Neural progenitor cell (in vitro differentiated cells): ENCODE measurements around the gene TSGA10IP. TPM values are rescaled to one million over a fixed set of nuclear protein-coding genes. Genes with fewer than 3 reads are reported as not detected.

Experiments
- DNase-seq: peaks from one replicate; pipeline ENCODE4 v3.0.0-alpha.2; 2016; ENCODE audit warnings: low spot score
- H2AFZ ChIP-seq: fragments of 200-600 bp; sonication (generic); replicated peaks from 2 replicates; pipeline ENCODE4 v1.6.1; 2016; ENCODE audit warnings: antibody characterized with exemption
- H3F3A ChIP-seq: fragments of 200-600 bp; sonication (generic); 2 replicates; pipeline ENCODE4 v1.6.1; 2016; ENCODE audit warnings: antibody characterized with exemption, low read depth
- H3K27ac ChIP-seq: fragments of 200-600 bp; sonication (generic); 2 replicates; pipeline ENCODE4 v1.5.1; 2016; ENCODE audit warnings: mild to moderate bottlenecking
- H3K27me3 ChIP-seq: fragments of 200-600 bp; sonication (generic); 2 replicates; pipeline ENCODE4 v1.6.1; 2016; ENCODE audit warnings: mild to moderate bottlenecking, moderate library complexity
- H3K36me3 ChIP-seq: fragments of 200-600 bp; sonication (generic); 2 replicates; pipeline ENCODE4 v1.5.1; 2016
- H3K4me1 ChIP-seq: fragments of 200-600 bp; sonication (generic); 2 replicates; pipeline ENCODE4 v1.6.1; 2016; ENCODE audit warnings: mixed run types
- H3K4me2 ChIP-seq: fragments of 200-600 bp; sonication (generic); 2 replicates; pipeline ENCODE4 v1.6.1; 2016
- H3K4me3 ChIP-seq: fragments of 200-600 bp; sonication (generic); 2 replicates; pipeline ENCODE4 v1.5.1; 2016
- H3K79me2 ChIP-seq: fragments of 200-600 bp; sonication (generic); 2 replicates; pipeline ENCODE4 v1.6.1; 2016; ENCODE audit warnings: low read depth
- H3K9ac ChIP-seq: fragments of 200-600 bp; sonication (generic); 2 replicates; pipeline ENCODE4 v1.6.1; 2016
- H3K9me3 ChIP-seq: fragments of 200-600 bp; sonication (generic); 2 replicates; pipeline ENCODE4 v1.5.1; 2016; ENCODE audit warnings: low read depth
- H4K20me1 ChIP-seq: fragments of 200-600 bp; sonication (generic); 2 replicates; pipeline ENCODE4 v1.6.1; 2016; ENCODE audit warnings: low read depth
- H3K27ac Mint-ChIP-seq: 3 replicates; pipeline ENCODE4 v1.8.0; 2021; ENCODE audit warnings: mixed read lengths
- H3K27me3 Mint-ChIP-seq: 2 replicates; pipeline ENCODE4 v1.8.0; 2022; ENCODE audit warnings: low read depth, mild to moderate bottlenecking, inconsistent platforms, moderate library complexity, mixed read lengths; ENCODE audit not compliant: insufficient read depth
- H3K36me3 Mint-ChIP-seq: 3 replicates; pipeline ENCODE4 v1.8.0; 2021; ENCODE audit warnings: mixed read lengths
- H3K4me1 Mint-ChIP-seq: 3 replicates; pipeline ENCODE4 v1.8.0; 2021; ENCODE audit warnings: mixed read lengths
- H3K4me3 Mint-ChIP-seq: 3 replicates; pipeline ENCODE4 v1.8.0; 2021; ENCODE audit warnings: mild to moderate bottlenecking, moderate library complexity, mixed read lengths
- H3K9me3 Mint-ChIP-seq: 3 replicates; pipeline ENCODE4 v1.8.0; 2020; ENCODE audit warnings: mixed read lengths
- EZH2 ChIP-seq: fragments of 200-600 bp; sonication (generic); IDR thresholded peaks from 2 replicates; pipeline ENCODE4 v1.6.1; 2017; ENCODE audit warnings: antibody characterized with exemption, mild to moderate bottlenecking, moderate library complexity
- EZH2phosphoT487 ChIP-seq: fragments of 200-600 bp; sonication (generic); IDR thresholded peaks from 2 replicates; pipeline ENCODE4 v1.6.1; 2017; ENCODE audit warnings: antibody characterized with exemption
- total RNA-seq: library from RNA; depleted of rRNA; stranded (reverse); fragments of >200 nt; gene quantifications from 2 replicates; pipeline ENCODE4 v1.2.3, GENCODE V29; 2015; ENCODE audit warnings: low replicate concordance
- TF ChIP-seq, protein P1 (sequence below): fragments of 200-600 bp; sonication (generic); IDR thresholded peaks from 2 replicates; pipeline ENCODE4 v1.5.1; 2017; ENCODE audit warnings: antibody characterized with exemption, mild to moderate bottlenecking

TSGA10IP gene
- total RNA-seq, 1 donor from 2014 or later, result 3.0 TPM

DNA sequence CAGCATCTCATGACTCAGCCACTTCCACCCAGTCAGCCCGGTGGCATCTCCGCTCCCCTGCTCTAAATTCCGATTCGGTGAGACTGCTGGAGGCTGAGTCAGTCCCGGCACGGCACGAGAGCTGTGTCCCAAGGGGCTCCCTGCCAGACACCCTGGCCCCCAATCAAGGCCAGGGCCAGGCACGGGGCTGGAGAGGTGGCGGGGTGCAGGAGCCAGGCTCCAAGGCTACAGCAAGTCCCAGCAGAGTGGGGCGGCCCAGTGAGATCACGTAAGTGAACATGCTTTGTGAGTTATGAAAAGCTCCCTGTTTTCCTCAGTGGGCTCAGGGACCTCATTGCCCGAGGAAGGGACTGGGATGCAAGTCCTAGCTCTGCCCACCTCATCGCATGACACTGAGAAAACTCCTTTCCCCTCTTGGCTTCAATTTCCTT, 29.4 kb upstream of the TSGA10IP start:
- no peak for TF ChIP-seq EZH2
- Histone ChIP-seq H3K36me3 (no peaks in the 10 kb centered on the region), H3K4me3 (no peak overlapping the region), H3K9ac (no peak overlapping the region), H3K4me1 (peaks cover 10% of the 10 kb centered on the region), H3F3A (no peaks in the 10 kb centered on the region), H3K27me3 (no peaks in the 10 kb centered on the region), H3K9me3 (no peaks in the 10 kb centered on the region), H4K20me1 (peaks cover 9% of the 10 kb centered on the region), H2AFZ (no peak overlapping the region), H3K4me2 (no peak overlapping the region), H3K27ac (no peak overlapping the region), H3K79me2 (peaks cover 21% of the 10 kb centered on the region)
- DNase-seq, result no peak
- H3K27me3 Mint-ChIP-seq, result peaks cover 3% of the 10 kb centered on the region
- peaks cover 30% of the 10 kb centered on the region for H3K4me1 Mint-ChIP-seq
- no peak overlapping the region for H3K27ac Mint-ChIP-seq
- peaks cover 5% of the 10 kb centered on the region for H3K36me3 Mint-ChIP-seq
- H3K9me3 Mint-ChIP-seq, result no peaks in the 10 kb centered on the region
- H3K4me3 Mint-ChIP-seq, result peak overlapping the region; percentile 92

DNA sequence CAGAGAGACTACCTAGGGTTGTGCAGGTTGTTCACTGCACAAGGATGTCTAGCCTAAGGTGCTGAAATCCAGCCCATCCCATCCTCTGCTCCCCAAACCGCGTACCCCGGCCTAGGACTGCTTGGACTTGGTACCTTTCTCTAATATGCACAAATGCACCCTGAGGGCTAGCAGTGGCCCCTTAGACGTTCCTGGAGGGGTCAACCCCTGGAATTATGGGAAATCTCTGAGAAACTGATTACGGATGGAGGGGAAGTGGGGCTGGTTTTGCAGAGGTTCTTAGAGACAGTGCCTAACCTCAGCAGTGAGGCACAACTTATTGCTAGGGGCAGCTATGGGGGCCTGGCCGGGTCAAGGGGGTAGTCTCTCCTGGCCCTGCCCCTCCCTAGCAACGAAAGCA, 28.9 kb upstream of the TSGA10IP start:
- peaks cover 10% of the 10 kb centered on the region for H3K4me1 ChIP-seq
- no peaks in the 10 kb centered on the region for H3K27me3 ChIP-seq
- H3K27ac Mint-ChIP-seq, result no peak overlapping the region
- H3K27me3 Mint-ChIP-seq, result peaks cover 3% of the 10 kb centered on the region
- H3F3A ChIP-seq, result no peaks in the 10 kb centered on the region
- no peak for DNase-seq
- TF ChIP-seq EZH2phosphoT487 (no peak), EZH2 (no peak)
- TF ChIP-seq, protein P1, sequence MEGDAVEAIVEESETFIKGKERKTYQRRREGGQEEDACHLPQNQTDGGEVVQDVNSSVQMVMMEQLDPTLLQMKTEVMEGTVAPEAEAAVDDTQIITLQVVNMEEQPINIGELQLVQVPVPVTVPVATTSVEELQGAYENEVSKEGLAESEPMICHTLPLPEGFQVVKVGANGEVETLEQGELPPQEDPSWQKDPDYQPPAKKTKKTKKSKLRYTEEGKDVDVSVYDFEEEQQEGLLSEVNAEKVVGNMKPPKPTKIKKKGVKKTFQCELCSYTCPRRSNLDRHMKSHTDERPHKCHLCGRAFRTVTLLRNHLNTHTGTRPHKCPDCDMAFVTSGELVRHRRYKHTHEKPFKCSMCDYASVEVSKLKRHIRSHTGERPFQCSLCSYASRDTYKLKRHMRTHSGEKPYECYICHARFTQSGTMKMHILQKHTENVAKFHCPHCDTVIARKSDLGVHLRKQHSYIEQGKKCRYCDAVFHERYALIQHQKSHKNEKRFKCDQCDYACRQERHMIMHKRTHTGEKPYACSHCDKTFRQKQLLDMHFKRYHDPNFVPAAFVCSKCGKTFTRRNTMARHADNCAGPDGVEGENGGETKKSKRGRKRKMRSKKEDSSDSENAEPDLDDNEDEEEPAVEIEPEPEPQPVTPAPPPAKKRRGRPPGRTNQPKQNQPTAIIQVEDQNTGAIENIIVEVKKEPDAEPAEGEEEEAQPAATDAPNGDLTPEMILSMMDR, result no peak
- H3K36me3 ChIP-seq, result no peaks in the 10 kb centered on the region
- H3K79me2 ChIP-seq, result peaks cover 21% of the 10 kb centered on the region
- H3K9ac ChIP-seq, result no peak overlapping the region
- peak overlapping the region; percentile 92 for H3K4me3 Mint-ChIP-seq
- H3K27ac ChIP-seq, result no peak overlapping the region
- no peaks in the 10 kb centered on the region for H3K9me3 Mint-ChIP-seq
- H3K4me3 ChIP-seq, result no peak overlapping the region
- peaks cover 27% of the 10 kb centered on the region for H3K4me1 Mint-ChIP-seq
- H3K4me2 ChIP-seq, result no peak overlapping the region
- peaks cover 12% of the 10 kb centered on the region for H4K20me1 ChIP-seq
- no peak overlapping the region for H2AFZ ChIP-seq
- H3K36me3 Mint-ChIP-seq, result peaks cover 5% of the 10 kb centered on the region
- no peaks in the 10 kb centered on the region for H3K9me3 ChIP-seq

DNA sequence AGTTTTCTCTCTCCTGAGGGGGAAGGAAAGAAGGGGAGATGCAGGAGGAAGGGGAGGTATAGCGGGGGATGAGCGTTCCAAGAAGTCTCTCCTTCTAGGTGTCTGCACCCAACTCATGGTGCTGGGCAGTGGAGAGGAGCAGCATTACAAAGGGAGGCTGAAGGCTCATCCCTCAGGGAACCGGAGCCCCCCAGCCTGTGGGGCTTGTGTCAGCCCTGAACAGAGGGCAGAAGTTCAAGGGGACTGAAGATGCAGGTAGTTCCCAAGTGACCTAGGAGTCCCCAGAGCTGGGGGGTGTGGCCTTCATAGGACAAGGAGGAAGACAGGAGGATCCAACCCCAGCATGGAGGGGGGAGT, 28.2 kb upstream of the TSGA10IP start:
- Histone ChIP-seq H3K4me2 (no peak overlapping the region), H3K9ac (no peak overlapping the region)
- DNase-seq, result no peak

More for the DNA sequence above, 28.2 kb upstream of the TSGA10IP start:
- Mint-ChIP-seq H3K4me3 (peak overlapping the region; percentile 92), H3K36me3 (peaks cover 6% of the 10 kb centered on the region), H3K27ac (no peak overlapping the region), H3K4me1 (peaks cover 23% of the 10 kb centered on the region), H3K9me3 (no peaks in the 10 kb centered on the region), H3K27me3 (peaks cover 3% of the 10 kb centered on the region)
- Histone ChIP-seq H3K9me3 (no peaks in the 10 kb centered on the region), H3K27me3 (no peaks in the 10 kb centered on the region), H3K4me3 (no peak overlapping the region), H3K79me2 (peaks cover 21% of the 10 kb centered on the region), H3K27ac (no peak overlapping the region), H2AFZ (no peak overlapping the region), H3K36me3 (no peaks in the 10 kb centered on the region), H3F3A (no peaks in the 10 kb centered on the region), H4K20me1 (peaks cover 12% of the 10 kb centered on the region), H3K4me1 (peaks cover 10% of the 10 kb centered on the region)
- no peak for TF ChIP-seq EZH2
- TF ChIP-seq, protein P1, result no peak
- TF ChIP-seq EZH2phosphoT487, result no peak
